NCI-H1436 (cell line): ENCODE results near the gene ALDH1A1.
"Not testable (repeated sequence)": the region's sequence is repeated elsewhere in the genome, so short reads cannot be mapped to it uniquely, and the experiment has no call there.

Experiments
- DNase-seq: peaks from one replicate; lab custom pipeline; 2025; lab: John Stamatoyannopoulos, UW

ALDH1A1 gene

GRCh38 chr9:72943844-72944462 is 8.9 kb downstream of the ALDH1A1 start:
- no peak for DNase-seq

- no peak for DNase-seq
Measured at GRCh38 chr9:72942451-72942850, 10.4 kb downstream of the ALDH1A1 start.

- not testable (repeated sequence) for DNase-seq
Measured at GRCh38 chr9:72939581-72939980, 13.3 kb downstream of the ALDH1A1 start.

- no peak for DNase-seq
Measured at GRCh38 chr9:72937545-72937944, 15.3 kb downstream of the ALDH1A1 start.

DNA sequence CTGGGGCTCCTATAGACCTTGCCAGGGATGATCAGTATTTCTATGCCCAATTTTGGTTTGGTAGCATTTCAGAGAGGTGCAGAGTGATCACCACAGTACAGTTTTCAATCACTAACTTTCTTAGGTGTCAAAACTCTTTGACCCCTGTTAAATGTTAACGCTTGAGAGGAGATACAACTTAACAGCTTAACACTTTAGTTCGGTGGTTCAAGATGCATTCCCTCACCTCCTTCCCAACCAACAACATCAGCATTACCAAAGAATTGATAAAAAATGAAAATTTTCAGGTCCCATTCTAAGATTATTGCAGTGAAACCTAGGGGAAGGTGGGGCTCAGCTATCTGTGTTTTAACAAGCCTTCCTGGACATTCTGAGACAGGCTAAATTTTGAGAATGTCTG is 16.2 kb downstream of the ALDH1A1 start:
- no peak for DNase-seq

DNA sequence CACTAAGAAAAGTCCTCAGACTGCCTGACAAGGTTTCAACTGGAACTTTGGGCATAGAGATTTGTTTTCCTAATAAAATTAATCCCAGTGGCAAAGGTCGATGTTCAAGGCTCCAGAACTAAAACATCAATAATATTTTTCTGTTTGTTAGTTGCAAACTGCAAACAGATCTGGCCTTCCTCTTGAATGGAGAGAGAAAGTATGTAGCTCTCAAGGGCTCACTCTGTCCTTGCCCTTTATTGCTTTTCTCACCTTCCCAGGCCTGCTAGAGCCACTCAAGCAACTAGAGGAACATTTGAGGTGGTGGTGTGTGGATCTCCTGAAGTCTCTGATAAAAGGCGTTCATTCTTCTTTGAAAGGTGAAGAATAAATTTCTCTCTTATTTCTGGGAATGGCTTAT is 16.6 kb downstream of the ALDH1A1 start:
- no peak for DNase-seq

DNA sequence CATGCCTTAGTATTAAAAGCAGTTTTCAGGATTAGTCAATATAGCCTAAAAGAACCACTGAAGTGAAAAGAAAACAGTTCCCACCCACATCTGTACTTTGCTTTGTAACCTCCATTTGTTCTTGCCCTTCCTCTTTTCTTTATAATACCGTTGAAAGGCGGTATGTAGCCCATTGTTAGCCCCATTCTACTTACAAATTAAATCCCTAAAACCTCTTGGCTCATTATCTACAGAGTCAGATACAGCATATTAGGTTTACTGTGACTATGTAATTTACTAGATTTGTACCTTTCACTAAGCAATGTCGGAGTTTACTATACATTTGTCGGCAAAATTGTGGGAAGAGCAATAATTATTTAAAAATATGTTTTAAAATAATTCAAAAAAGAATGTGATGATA is 17.3 kb downstream of the ALDH1A1 start:
- no peak for DNase-seq

DNA sequence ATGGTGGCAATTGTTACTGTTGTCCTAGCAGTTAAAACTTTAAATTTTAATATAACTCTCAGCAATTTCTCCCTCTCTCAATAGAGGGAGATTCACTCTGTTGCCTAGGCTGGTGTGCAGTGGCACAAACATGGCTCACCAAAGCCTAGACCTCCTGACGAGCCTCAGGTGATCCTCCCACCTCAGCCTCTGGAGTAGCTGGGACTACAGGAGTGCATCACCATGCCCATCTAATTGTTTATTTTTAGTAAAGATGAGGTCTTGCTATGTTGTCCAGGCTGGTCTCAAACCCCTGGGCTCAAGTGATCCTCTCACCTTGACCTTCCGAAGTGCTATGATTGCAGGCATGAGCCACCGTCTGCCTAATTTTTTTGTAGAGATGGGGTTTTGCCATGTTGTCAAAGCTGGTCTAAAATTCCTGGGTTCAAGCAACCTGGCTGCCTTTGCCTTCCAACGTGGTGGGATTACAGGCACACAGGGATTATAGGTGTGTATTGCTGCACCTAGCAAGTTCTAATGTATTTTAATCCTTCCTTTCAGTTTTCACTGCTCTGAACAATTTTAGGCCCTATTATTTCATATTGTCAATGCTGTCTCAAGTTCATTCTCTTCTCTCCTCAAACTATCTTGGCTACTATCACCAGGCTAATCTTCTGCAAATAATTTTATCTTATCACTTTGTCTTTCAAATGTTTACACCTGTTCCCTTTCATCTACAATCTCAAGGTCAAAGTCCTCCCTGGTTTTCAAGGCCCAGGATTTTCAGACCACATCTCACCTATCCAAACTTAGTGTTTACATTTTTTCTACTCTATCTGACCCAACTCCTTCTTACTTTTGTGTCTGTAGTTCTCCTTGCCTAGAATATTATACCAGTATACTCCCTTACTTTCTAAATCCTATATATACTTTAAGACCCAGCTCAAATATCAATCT is 18.9 kb downstream of the ALDH1A1 start:
- no peak for DNase-seq

DNA sequence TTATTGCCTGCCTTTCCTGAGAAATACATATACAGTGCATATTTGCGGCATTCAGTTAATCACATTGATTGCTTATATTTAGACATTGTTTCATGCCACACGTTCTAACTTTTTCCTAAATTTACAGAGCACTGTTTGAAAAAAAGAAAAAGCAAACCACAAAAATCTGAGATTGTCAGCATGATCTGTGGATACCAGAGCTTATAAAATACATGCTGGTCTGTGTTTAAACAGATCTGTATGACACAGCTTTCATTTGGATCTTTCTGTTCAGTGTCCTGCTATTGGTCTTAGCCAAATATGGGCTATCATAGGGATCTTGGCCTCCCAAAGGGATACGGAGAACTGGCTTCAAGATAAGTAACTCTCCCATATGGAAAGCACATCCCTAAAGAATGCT is 20.2 kb downstream of the ALDH1A1 start:
- DNase-seq = no peak

DNA sequence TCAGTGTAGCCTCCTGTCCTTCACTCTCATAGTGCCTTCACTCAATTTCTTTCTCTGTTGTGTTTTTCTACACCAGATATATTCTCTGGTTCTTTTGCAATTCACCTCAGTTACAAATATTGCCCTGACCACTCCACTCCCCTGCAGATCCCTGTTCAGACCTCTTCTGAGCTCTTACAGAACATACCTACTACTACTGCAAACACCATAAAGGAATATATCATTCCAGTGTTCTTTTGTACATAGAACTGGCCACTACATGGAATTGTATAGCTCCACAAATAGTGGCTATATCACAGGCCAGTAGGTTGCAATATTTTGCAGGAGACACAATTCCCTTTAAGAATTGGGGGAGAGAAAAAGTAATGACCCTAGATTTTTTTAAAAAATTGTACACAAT is 21.0 kb downstream of the ALDH1A1 start:
- DNase-seq = no peak

DNA sequence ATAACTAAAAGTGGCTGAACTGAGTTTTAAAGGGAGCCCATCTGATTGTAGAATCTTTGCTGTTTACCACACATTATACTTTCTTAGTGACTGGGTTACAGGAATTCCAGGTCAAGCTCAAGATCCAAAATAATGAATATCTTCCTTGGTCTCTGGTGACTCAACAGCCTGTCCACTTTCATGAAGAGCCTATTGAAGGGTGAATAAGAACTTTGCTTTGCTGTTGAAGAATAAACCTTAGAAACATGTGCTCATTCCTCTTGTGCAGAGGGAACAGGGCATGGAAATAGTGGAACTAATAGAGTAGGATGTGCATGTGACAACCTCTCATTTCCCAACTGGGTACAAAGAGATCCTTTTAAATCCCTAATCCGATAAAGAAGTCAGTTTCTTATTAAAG is 21.4 kb downstream of the ALDH1A1 start:
- no peak for DNase-seq

DNA sequence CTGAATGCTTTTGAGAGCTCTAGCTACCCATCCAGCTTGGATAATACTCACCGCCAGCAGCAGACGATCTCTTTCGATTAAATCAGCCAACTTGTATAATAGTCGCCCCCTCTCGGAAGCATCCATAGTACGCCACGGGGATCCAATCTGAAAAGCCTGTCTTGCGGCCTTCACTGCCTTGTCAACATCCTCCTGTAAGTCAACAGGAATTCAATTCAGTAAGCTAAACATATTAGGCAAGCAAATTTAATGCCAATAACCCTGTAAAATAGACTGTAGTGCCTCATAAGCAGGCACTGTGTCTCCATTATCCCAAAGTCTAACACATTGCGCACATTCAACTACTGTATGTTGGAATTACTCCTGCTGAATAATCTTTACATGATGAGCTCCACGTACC is 22.0 kb downstream of the ALDH1A1 start:
- no peak for DNase-seq

GRCh38 chr9:72929542-72929941 is 23.3 kb downstream of the ALDH1A1 start:
- no peak for DNase-seq

GRCh38 chr9:72928042-72928507 is 24.8 kb downstream of the ALDH1A1 start:
- DNase-seq = no peak

- no peak for DNase-seq
Measured at GRCh38 chr9:72926506-72926905, 26.3 kb downstream of the ALDH1A1 start.

DNA sequence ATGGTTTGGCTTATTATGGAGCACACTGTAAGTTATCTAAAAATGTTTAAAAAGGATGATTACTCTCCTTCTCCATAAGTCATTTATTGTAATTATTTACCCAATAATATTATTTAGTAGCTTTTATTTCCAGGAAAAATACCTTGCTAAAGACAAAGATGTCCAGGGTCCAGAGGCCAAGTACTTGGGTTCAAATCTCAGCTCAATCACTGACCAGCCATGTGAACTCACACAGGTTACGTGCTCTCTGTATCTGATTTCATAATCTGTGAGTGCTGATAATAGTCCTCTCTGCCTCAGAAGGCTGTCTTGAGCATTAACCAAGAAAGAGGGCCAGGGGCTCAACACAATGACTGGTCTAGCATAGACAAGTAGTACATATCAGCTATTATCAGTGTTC is 27.0 kb downstream of the ALDH1A1 start:
- DNase-seq = no peak

GRCh38 chr9:72925126-72925789 is 27.6 kb downstream of the ALDH1A1 start:
- no peak for DNase-seq

- DNase-seq = no peak
Measured at GRCh38 chr9:72924154-72924790, 28.6 kb downstream of the ALDH1A1 start.

GRCh38 chr9:72923077-72923476 is 29.8 kb downstream of the ALDH1A1 start:
- DNase-seq = no peak

DNA sequence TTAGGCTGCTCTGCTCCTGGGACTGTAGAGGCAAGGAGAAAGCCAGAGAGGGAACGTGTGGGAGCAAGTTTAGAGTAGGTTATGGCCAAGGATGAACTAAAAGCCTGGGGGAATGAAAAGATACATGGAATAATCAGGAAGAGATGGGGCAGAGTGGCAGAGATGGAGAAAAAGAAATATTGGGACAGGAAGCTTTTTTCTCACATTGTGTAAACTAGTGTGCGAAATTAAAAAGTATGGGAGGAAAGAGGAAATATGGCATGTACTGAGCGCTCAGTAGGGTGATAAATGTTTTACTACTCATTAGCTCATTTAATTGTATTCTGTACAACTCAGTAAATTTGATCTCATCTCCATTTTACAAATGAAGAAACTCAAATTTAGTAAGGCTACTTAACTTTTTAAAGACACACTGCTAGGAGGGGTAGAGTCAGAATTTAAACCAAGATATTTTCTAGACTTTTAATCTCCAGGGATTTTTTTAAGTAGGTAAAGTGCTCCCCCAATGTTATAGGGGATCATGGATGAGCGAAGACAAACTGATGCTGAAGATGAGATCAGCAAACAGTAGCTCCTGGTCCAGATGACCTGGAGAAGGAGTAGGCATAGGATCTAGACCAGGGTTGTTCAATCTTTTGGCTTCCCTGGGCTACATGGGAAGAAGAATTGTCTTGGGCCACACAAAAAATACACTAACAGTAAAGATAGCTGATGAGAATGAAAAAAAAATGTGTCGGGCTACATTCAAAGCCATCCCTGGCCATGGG is 30.8 kb downstream of the ALDH1A1 start:
- no peak for DNase-seq

GRCh38 chr9:72919246-72919945 is 33.5 kb downstream of the ALDH1A1 start:
- DNase-seq = no peak
